ENCODE results near the gene CACFD1.

GRCh38 chr9:133426011-133426410 is 33.8 kb upstream of the CACFD1 start:
- TF ChIP-seq POLR2AphosphoS5 (IDR thresholded peaks at IDR 0.05) (no peak), CTCF (IDR thresholded peaks at IDR 0.05 in 8 of 11, conservative IDR thresholded peaks at IDR 0.05 in 3 of 11) (no peak), POLR2A (IDR thresholded peaks at IDR 0.05) (no peak)

Measured in spleen (tissue), 7 donors.